Epithelial cell of proximal tubule (primary cell): Measurements from ENCODE around the gene ZNHIT3. TPM values are rescaled to one million over a fixed set of nuclear protein-coding genes. Genes with fewer than 3 reads are reported as not detected.

Experiments
- DNase-seq: peaks from one replicate; pipeline ENCODE4 v3.0.0-alpha.2; 2011; ENCODE audit warnings: low read depth
- H3K4me3 ChIP-seq: 2 replicates; pipeline ENCODE4 v1.5.1; 2011; ENCODE audit warnings: low read depth, mild to moderate bottlenecking, low read length
- total RNA-seq: library from RNA; depleted of rRNA; stranded (reverse); fragments of >200 nt; gene quantifications from 2 replicates; pipeline ENCODE4 v1.2.3, GENCODE V29; 2015
- TF ChIP-seq, protein P1 (sequence below): conservative IDR thresholded peaks from 2 replicates; pipeline ENCODE4 v1.5.1; 2012; ENCODE audit warnings: low read depth, mild to moderate bottlenecking, low read length

Gene ZNHIT3
- total RNA-seq, 1 donor from 2014 or later: 56.0 TPM

DNA sequence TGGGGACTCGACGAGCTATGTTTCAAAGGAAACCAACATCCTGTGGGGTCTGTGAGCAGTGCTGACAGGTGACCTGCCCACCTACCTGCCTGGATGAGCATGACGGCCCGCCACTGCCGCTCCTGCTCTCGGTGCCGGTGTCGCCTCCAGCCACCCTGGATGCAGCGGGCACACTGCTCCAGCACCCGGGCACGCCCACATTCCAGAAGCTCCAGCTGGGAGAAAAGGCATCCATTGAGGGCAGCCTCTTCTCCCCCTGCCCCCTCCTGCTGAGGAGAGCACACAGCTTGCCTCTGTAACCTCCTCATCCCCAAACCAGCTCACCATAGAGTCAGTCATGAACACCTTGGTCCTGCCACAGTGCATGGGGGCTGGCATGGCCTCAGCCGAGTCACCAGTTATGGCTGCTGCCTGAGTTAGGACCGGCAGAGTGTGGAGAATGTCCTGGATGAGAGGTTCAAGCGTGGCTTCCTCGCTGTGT lies 14.3 kb downstream of the ZNHIT3 start:
- TF ChIP-seq, protein P1, sequence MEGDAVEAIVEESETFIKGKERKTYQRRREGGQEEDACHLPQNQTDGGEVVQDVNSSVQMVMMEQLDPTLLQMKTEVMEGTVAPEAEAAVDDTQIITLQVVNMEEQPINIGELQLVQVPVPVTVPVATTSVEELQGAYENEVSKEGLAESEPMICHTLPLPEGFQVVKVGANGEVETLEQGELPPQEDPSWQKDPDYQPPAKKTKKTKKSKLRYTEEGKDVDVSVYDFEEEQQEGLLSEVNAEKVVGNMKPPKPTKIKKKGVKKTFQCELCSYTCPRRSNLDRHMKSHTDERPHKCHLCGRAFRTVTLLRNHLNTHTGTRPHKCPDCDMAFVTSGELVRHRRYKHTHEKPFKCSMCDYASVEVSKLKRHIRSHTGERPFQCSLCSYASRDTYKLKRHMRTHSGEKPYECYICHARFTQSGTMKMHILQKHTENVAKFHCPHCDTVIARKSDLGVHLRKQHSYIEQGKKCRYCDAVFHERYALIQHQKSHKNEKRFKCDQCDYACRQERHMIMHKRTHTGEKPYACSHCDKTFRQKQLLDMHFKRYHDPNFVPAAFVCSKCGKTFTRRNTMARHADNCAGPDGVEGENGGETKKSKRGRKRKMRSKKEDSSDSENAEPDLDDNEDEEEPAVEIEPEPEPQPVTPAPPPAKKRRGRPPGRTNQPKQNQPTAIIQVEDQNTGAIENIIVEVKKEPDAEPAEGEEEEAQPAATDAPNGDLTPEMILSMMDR: no peak
- DNase-seq: no peak
- H3K4me3 ChIP-seq: no peak overlapping the region

DNA sequence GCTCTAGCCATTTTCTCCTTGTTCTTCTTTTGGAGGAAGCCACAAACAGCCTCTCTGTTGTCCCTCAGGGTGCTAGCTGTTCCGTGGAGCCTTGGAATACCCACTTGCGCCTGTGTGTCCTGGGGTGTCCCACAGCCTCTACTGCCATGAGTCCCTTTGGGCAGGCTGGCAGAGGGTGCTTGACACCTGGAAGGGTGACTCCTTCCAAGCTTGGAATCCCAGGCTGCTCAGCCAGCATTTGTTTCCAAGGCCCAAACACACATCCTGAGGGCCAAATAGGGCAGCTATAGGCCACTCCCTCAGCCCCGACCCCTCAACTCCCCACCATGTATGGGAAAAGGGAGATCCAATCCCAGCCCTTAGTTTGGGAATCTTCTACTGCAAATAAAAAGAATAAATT lies 14.9 kb downstream of the ZNHIT3 start:
- DNase-seq: no peak
- TF ChIP-seq, protein P1: no peak
- H3K4me3 ChIP-seq: no peak overlapping the region

DNA sequence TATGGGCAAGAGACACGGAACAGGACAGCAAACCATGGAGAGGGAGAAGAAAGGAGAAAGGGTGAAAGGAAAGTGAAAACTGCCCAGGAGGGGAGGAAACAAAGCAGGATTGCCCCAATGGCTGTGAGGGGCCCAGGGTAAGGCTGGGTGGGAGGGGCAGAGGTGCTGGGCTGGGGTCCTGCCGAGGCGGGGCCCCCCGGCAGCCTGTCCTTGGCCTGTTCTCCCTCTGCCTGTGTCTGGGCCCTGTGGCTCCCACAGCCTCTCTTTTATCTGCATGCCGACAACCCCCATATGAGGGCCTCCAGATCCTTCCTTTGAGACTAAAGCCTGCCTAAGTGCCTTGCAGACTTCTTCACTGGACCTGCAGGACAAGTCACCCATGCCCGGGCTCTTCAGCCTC lies 15.5 kb downstream of the ZNHIT3 start:
- TF ChIP-seq, protein P1: no peak
- no peak overlapping the region for H3K4me3 ChIP-seq
- DNase-seq: no peak

DNA sequence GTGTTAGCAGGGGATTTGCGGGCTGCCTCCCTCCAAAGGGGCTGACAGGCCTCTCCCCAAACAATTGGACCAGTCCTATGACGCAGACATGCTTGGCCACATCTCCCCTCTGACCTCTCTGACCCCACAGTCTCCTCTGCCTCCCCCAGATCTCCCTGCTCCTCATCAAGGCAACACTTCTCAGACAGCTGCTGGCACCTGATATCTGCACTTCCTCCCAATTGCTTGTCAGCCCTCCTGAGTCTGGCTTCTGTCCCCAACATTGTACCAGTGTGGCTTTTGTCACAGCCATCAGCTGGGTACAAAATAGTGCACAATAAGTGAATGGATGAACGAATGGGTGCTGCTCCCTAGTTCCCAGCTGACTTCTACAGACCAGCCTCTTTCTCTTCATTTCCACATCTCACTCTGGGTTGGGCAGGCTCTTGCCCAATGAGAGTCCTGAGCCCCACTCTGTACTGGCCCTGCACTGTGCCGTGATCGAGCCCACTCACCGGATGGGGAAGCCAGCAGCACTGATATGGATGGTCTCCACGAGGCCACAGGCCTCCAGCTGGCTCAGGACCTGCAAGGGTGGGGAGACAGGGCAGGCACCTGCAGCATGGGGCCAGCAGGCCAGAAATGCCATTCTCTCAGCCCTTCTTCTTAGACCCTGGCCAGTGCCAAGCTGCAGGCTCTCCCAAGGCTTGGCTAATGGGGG lies 17.1 kb downstream of the ZNHIT3 start:
- H3K4me3 ChIP-seq: no peak overlapping the region
- TF ChIP-seq, protein P1: no peak
- no peak for DNase-seq

DNA sequence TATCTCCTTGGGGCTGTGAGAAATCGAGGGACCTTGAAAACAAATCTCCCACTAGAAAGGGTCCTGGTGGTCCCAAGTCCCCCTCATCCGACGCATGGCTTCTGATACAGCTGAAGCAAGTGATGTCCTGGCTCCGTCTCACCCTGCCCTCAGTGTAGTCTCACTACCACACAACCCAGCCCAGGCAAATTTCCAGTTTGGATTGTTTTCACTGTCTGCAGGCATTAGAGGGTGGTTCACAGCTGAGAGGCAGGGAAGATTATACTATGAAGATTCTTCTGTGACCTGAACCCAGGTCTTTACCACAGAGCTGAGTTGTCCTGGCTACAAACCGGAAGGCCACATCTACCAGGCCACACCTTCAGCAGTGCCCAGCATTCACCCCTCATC lies 17.7 kb downstream of the ZNHIT3 start:
- TF ChIP-seq, protein P1: no peak
- DNase-seq: no peak

DNA sequence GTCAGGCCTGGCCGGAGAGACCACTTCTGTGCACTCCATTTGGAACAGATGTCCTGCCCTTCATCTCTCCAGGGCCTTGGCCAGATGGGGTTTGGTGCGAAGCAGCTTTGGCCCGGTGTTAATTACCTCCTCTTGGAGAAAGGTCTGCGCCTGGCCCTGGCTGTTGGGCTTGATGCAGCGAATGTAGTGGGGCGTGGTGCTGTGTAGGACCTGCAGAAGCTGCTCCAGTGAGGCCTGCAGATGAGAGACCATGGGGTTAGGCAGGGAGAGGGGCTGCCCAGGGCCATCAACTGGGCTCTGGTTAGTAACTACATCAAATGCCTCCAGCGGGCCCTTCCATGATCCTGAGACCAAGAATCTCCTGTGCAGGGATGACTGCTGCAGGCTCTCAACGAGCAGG lies 18.7 kb downstream of the ZNHIT3 start:
- H3K4me3 ChIP-seq: no peak overlapping the region
- TF ChIP-seq, protein P1: no peak
- DNase-seq: no peak

More for the DNA sequence above, 17.7 kb downstream of the ZNHIT3 start:
- H3K4me3 ChIP-seq: no peak overlapping the region

DNA sequence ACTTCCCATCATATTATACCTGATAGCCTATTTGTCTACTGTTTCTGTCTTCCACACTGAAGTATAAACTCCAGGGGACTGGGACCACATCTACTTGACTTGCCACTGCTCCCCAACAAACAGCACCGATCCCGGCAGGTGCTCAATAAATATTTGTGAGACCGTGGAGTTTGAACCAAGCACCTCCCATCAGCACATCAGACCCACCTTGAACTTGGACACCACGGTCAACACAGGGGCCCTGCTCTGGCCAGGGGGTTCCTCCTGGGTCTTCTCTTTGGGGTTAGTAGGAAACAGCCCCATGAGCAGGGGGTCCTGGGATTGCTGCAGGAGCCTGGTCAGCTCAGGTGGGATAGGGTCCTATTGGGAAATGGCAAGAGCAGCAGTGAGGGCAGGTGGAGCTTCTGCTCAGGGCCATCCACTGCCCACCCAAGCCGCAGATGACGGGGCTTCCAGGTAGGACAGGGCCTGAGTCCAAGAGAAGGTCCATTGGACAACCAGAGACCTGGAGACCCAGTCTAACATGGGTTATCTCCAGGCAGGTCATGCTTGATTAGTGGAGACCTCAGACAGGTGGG lies 19.9 kb downstream of the ZNHIT3 start:
- no peak overlapping the region for H3K4me3 ChIP-seq
- TF ChIP-seq, protein P1: no peak
- DNase-seq: no peak
